ENCODE measurements around the gene TPBGL. TPM values are rescaled to one million over a fixed set of nuclear protein-coding genes. Genes with fewer than 3 reads are reported as not detected.

The TPBGL gene
- total RNA-seq, 1 donor from 2014 or later = not detected

- H3K36me3 Mint-ChIP-seq (ENCODE audit: unreplicated experiment) = no peaks in the 10 kb centered on the region
- no peak overlapping the region for H3K27ac Mint-ChIP-seq (ENCODE audit: unreplicated experiment)
- no peak overlapping the region for H3K4me3 Mint-ChIP-seq (ENCODE audit: unreplicated experiment)
- H3K4me1 Mint-ChIP-seq (ENCODE audit: unreplicated experiment) = no peaks in the 10 kb centered on the region
- no peaks in the 10 kb centered on the region for H3K9me3 Mint-ChIP-seq (ENCODE audit: unreplicated experiment)
- DNase-seq (ENCODE audit: extremely low spot score, unreplicated experiment) = no peak
- H3K27me3 Mint-ChIP-seq (ENCODE audit: unreplicated experiment) = peaks cover 21% of the 10 kb centered on the region
- no peak for TF ChIP-seq CTCF (IDR thresholded peaks at IDR 0.05)
Measured at GRCh38 chr11:75195167-75195962, 45.2 kb upstream of the TPBGL start.

- Mint-ChIP-seq H3K4me3 (ENCODE audit: unreplicated experiment) (no peak overlapping the region), H3K27me3 (ENCODE audit: unreplicated experiment) (peaks cover 24% of the 10 kb centered on the region), H3K36me3 (ENCODE audit: unreplicated experiment) (no peaks in the 10 kb centered on the region), H3K9me3 (ENCODE audit: unreplicated experiment) (no peaks in the 10 kb centered on the region), H3K4me1 (ENCODE audit: unreplicated experiment) (no peaks in the 10 kb centered on the region), H3K27ac (ENCODE audit: unreplicated experiment) (no peak overlapping the region)
- no peak for TF ChIP-seq CTCF (IDR thresholded peaks at IDR 0.05)
- DNase-seq (ENCODE audit: extremely low spot score, unreplicated experiment) = no peak
Measured at GRCh38 chr11:75196426-75196825, 44.1 kb upstream of the TPBGL start.

- Mint-ChIP-seq H3K4me1 (ENCODE audit: unreplicated experiment) (no peaks in the 10 kb centered on the region), H3K27ac (ENCODE audit: unreplicated experiment) (no peak overlapping the region), H3K36me3 (ENCODE audit: unreplicated experiment) (no peaks in the 10 kb centered on the region), H3K27me3 (ENCODE audit: unreplicated experiment) (peaks cover 35% of the 10 kb centered on the region), H3K4me3 (ENCODE audit: unreplicated experiment) (no peak overlapping the region), H3K9me3 (ENCODE audit: unreplicated experiment) (no peaks in the 10 kb centered on the region)
- TF ChIP-seq CTCF (IDR thresholded peaks at IDR 0.05) = no peak
- DNase-seq (ENCODE audit: extremely low spot score, unreplicated experiment) = no peak
Measured at GRCh38 chr11:75197512-75198277, 42.9 kb upstream of the TPBGL start.

- Mint-ChIP-seq H3K27ac (ENCODE audit: unreplicated experiment) (no peak overlapping the region), H3K9me3 (ENCODE audit: unreplicated experiment) (no peaks in the 10 kb centered on the region), H3K36me3 (ENCODE audit: unreplicated experiment) (no peaks in the 10 kb centered on the region), H3K4me3 (ENCODE audit: unreplicated experiment) (no peak overlapping the region), H3K27me3 (ENCODE audit: unreplicated experiment) (peaks cover 33% of the 10 kb centered on the region), H3K4me1 (ENCODE audit: unreplicated experiment) (no peaks in the 10 kb centered on the region)
- DNase-seq (ENCODE audit: extremely low spot score, unreplicated experiment) = no peak
- no peak for TF ChIP-seq CTCF (IDR thresholded peaks at IDR 0.05)
Measured at GRCh38 chr11:75198278-75198973, 42.1 kb upstream of the TPBGL start.
